Adipose tissue (tissue), 3 donors: ENCODE data around the gene UBE2L5. TPM values are rescaled to one million over a fixed set of nuclear protein-coding genes. Genes with fewer than 3 reads are reported as not detected.
"Not testable (repeated sequence)": the region's sequence is repeated elsewhere in the genome, so short reads cannot be mapped to it uniquely, and the experiment has no call there.

Source experiments
- H3K27ac ChIP-seq: one replicate; pipeline ENCODE4 v1.5.1; 2013; ENCODE audit warnings: low read depth, low read length
- WGBS, 3 donors: extraction: QIAGEN DNeasy Blood & Tissue Kit; methylation state at CpG; one replicate each; pipeline ENCODE4 v1.1.7; 2013; 5-methylcytosine and 5-hydroxymethylcytosine counted together
- polyA plus RNA-seq, 3 donors: library from polyadenylated mRNA; stranded (reverse); fragments of 200-250 nt; gene quantifications; one replicate each; pipeline ENCODE4 v1.2.3, GENCODE V29; 2013
- donor health status: healthy with polysubstance abuse.
- donor health status: Bipolar disorder and iron deficiency.
- donor health status: healthy.

UBE2L5 gene
- polyA plus RNA-seq, 3 donors, result 0.02 to 0.12 TPM; not detected in 1

- WGBS, 3 donors, result 53 to 73% (median 67%) methylated on average over 6 of the region's 6 CpGs
- no peak overlapping the region for H3K27ac ChIP-seq
Observed at GRCh38 chr13:30429721-30430694, 7.7 kb downstream of the UBE2L5 start.

GRCh38 chr13:30431269-30431940 lies 9.1 kb downstream of the UBE2L5 start:
- 55 to 75% (median 65%) methylated on average over 2 of the region's 2 CpGs for WGBS, 3 donors
- H3K27ac ChIP-seq, result no peak overlapping the region

GRCh38 chr13:30435911-30436451 lies 13.7 kb downstream of the UBE2L5 start:
- H3K27ac ChIP-seq, result no peak overlapping the region
- 55 to 71% (median 61%) methylated on average over 3 of the region's 3 CpGs for WGBS, 3 donors

GRCh38 chr13:30437177-30437576 lies 14.9 kb downstream of the UBE2L5 start:
- 88 to 95% (median 92%) methylated on average over 8 of the region's 8 CpGs for WGBS, 3 donors
- H3K27ac ChIP-seq, result no peak overlapping the region

GRCh38 chr13:30438286-30438685 lies 16.0 kb downstream of the UBE2L5 start:
- no peak overlapping the region for H3K27ac ChIP-seq
- WGBS, 3 donors, result 76 to 86% (median 78%) methylated on average over 3 of the region's 3 CpGs

- H3K27ac ChIP-seq, result no peak overlapping the region
- 56 to 66% (median 64%) methylated on average over 8 of the region's 8 CpGs for WGBS, 3 donors
Observed at GRCh38 chr13:30440910-30441703, 18.8 kb downstream of the UBE2L5 start.

- 73 to 85% (median 78%) methylated on average over 5 of the region's 5 CpGs for WGBS, 3 donors
- H3K27ac ChIP-seq, result no peak overlapping the region
Observed at GRCh38 chr13:30442926-30443325, 20.6 kb downstream of the UBE2L5 start.

- H3K27ac ChIP-seq, result not testable (repeated sequence)
- WGBS, 3 donors, result 92 to 94% (median 93%) methylated on average over 3 of the region's 3 CpGs
Observed at GRCh38 chr13:30443491-30443890, 21.2 kb downstream of the UBE2L5 start.

GRCh38 chr13:30443957-30444404 lies 21.7 kb downstream of the UBE2L5 start:
- 92 to 97% (median 92%) methylated on average over 12 of the region's 12 CpGs for WGBS, 3 donors
- H3K27ac ChIP-seq, result no peak overlapping the region

GRCh38 chr13:30446126-30446500 lies 23.8 kb downstream of the UBE2L5 start:
- 26 to 42% (median 28%) methylated on average over 7 of the region's 7 CpGs for WGBS, 3 donors
- H3K27ac ChIP-seq, result no peak overlapping the region

GRCh38 chr13:30448441-30448840 lies 26.1 kb downstream of the UBE2L5 start:
- WGBS, 3 donors, result 94 to 95% (median 95%) methylated on average over 4 of the region's 4 CpGs
- no peak overlapping the region for H3K27ac ChIP-seq

GRCh38 chr13:30450066-30450465 lies 27.8 kb downstream of the UBE2L5 start:
- WGBS, 3 donors, result 99 to 100% (median 100%) methylated on average over 2 of the region's 2 CpGs
- H3K27ac ChIP-seq, result no peak overlapping the region

GRCh38 chr13:30451476-30451875 lies 29.2 kb downstream of the UBE2L5 start:
- 91 to 94% (median 94%) methylated on average over 12 of the region's 12 CpGs for WGBS, 3 donors
- H3K27ac ChIP-seq, result not testable (repeated sequence)

- WGBS, 3 donors, result 75 to 85% (median 83%) methylated on average over 4 of the region's 4 CpGs
Observed at GRCh38 chr13:30453727-30454126, 31.4 kb downstream of the UBE2L5 start.

GRCh38 chr13:30454991-30455390 lies 32.7 kb downstream of the UBE2L5 start:
- WGBS, 3 donors, result 86 to 94% (median 88%) methylated on average over 2 of the region's 2 CpGs
- H3K27ac ChIP-seq, result no peak overlapping the region

More at GRCh38 chr13:30453727-30454126, 31.4 kb downstream of the UBE2L5 start:
- no peak overlapping the region for H3K27ac ChIP-seq

GRCh38 chr13:30456290-30456689 lies 34.0 kb downstream of the UBE2L5 start:
- 26 to 50% (median 46%) methylated on average over 3 of the region's 3 CpGs for WGBS, 3 donors
- no peak overlapping the region for H3K27ac ChIP-seq

- WGBS, 3 donors, result 64 to 94% (median 78%) methylated on average over 3 of the region's 3 CpGs
- H3K27ac ChIP-seq, result no peak overlapping the region
Observed at GRCh38 chr13:30457306-30457891, 35.1 kb downstream of the UBE2L5 start.
